ENCODE measurements around the gene TRO.

Gene TRO

GRCh38 chrX:54950730-54951375 is 30.2 kb downstream of the TRO start:
- DNase-seq (ENCODE audit: low read depth in 2 of 2), result no peak

- DNase-seq (ENCODE audit: low read depth in 2 of 2), result no peak
Observed at GRCh38 chrX:54961750-54962149, 41.1 kb downstream of the TRO start.

- DNase-seq (ENCODE audit: low read depth in 2 of 2), result no peak
Observed at GRCh38 chrX:54964766-54965497, 44.3 kb downstream of the TRO start.

DNA sequence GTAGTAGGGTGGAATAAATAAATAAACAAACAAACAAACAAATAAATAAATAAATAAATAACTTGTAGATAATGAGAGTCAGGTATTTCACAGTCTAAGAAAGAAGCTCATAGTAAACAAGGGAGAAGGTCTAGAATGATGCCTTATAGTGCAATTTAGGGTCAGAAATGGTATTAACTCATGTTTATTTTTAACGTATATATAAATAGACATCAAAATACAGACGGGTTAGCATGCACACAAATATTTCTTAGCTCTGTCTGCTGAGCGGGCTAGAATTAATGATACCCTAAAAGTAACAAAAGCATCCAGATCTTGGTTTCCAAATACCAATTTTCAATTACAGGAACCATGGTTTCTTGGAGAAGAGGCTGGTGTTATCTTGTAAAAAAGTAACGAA is 56.8 kb downstream of the TRO start:
- no peak for DNase-seq (ENCODE audit: low read depth in 2 of 2)

DNA sequence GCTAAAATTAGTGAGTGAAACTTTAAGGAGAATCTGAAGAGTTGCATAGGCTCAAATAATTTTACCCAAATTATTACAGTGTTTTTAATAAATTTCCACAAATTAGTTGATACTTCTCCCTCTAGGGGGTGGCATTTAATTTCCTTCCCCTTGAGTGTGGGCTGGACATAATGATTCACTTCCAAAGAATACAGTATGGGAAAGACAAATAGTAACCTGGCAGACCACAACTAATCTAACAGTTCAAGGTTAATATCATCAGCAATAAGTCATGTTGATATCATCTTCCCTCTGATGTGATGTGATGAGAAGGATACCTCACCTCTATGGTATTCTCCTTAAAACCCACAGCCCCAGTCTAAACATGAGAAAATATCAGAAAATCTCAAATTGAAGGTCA is 57.8 kb downstream of the TRO start:
- no peak for DNase-seq (ENCODE audit: low read depth in 2 of 2)

GRCh38 chrX:54979432-54979831 is 58.8 kb downstream of the TRO start:
- DNase-seq (ENCODE audit: low read depth in 2 of 2), result no peak

- DNase-seq (ENCODE audit: low read depth in 2 of 2), result no peak
Observed at GRCh38 chrX:54980334-54980733, 59.7 kb downstream of the TRO start.
